Peyer's patch (tissue), 4 donors: ENCODE results near the gene BCL7A.

ENCODE experiments used
- POLR2A ChIP-seq, 2 donors: fragments of 450-650 bp; IDR thresholded peaks; one replicate each; pipeline ENCODE4 v1.5.1; 2017; ENCODE audit warnings: antibody characterized with exemption in 2 of 2, mild to moderate bottlenecking in 2 of 2, moderate library complexity in 2 of 2
- TF ChIP-seq, protein P1 (sequence below), 6 experiments: fragments of 450-650 bp in 4 of 6; fragments of 200-600 bp in 2 of 6; sonication (generic) in 1 of 6; IDR thresholded peaks; one replicate each; pipeline ENCODE4 v1.5.1; 2017 to 2019; ENCODE audit warnings: antibody characterized with exemption in 6 of 6, mild to moderate bottlenecking in 3 of 6, moderate library complexity in 1 of 6

DNA sequence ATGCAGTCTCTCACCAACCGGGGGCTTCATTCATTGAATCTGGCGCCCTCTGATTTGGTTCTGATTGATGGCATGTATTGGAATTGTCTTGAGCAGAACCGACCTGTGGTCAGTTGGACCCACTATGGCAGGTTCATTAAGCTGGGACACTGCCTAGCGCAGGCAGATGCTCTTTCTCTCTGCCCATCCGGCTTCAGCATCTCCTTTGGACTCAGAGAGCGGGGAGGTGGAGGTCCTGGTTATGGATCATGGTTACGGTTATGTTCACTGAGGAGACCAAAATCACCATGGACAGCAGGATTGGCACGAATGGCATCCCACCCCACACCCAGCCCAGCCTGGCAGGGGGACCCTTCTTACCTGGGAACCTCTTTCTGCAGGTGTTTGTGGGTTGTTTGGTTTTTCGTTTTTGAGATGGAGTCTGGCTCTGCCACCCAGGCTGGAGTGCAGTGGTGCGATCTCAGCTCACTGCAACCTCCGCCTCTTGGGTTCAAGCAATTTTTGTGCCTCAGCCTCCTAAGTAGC, 16.4 kb upstream of the BCL7A start:
- TF ChIP-seq POLR2A (IDR thresholded peaks at IDR 0.05), result no peak
- TF ChIP-seq, protein P1, sequence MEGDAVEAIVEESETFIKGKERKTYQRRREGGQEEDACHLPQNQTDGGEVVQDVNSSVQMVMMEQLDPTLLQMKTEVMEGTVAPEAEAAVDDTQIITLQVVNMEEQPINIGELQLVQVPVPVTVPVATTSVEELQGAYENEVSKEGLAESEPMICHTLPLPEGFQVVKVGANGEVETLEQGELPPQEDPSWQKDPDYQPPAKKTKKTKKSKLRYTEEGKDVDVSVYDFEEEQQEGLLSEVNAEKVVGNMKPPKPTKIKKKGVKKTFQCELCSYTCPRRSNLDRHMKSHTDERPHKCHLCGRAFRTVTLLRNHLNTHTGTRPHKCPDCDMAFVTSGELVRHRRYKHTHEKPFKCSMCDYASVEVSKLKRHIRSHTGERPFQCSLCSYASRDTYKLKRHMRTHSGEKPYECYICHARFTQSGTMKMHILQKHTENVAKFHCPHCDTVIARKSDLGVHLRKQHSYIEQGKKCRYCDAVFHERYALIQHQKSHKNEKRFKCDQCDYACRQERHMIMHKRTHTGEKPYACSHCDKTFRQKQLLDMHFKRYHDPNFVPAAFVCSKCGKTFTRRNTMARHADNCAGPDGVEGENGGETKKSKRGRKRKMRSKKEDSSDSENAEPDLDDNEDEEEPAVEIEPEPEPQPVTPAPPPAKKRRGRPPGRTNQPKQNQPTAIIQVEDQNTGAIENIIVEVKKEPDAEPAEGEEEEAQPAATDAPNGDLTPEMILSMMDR (IDR thresholded peaks at IDR 0.05), result no peak
